Measurements from ENCODE around the gene NPPB.

Gene NPPB

DNA sequence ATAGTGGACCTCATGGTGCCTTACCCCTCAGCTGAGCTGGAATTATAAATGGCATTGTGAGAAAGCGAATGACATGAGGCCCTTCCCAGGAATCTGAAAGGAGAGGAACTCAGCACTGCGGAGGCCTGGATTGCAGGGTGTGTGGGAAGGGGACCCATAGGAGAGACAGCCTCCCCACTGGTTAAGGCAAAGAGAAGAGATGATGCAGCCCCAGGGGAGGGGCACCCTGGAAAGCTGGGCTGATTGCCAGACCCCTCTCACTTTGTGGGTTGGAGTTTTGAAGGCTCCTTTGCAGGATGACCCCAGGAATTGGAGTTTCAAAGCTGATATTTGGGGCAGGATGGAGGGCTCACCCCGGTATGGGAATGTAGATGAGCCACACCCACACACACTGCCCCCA lies 2.0 kb downstream of the NPPB start:
- Histone ChIP-seq H3K4me2 (ENCODE audit: low read length) (no peak overlapping the region), H3F3A (ENCODE audit: control insufficient read depth, insufficient read depth) (no peaks in the 10 kb centered on the region), H3K79me2 (ENCODE audit: control insufficient read depth, low read length) (no peaks in the 10 kb centered on the region), H3K4me1 (ENCODE audit: control insufficient read depth, low read length) (peaks cover 4% of the 10 kb centered on the region; the same call in 1 of the 2 replicates), H3K9me2 (replicated peaks; ENCODE audit: control insufficient read depth, low read length) (no peaks in the 10 kb centered on the region), H3K9me3 (ENCODE audit: control insufficient read depth, insufficient read depth, low read length) (no peaks in the 10 kb centered on the region), H3K36me3 (ENCODE audit: control insufficient read depth, low read length) (no peaks in the 10 kb centered on the region), H3K27me3 (ENCODE audit: control insufficient read depth, low read length) (peaks cover 56% of the 10 kb centered on the region), H3K27ac (ENCODE audit: low read depth, low read length) (no peak overlapping the region), H3K4me3 (ENCODE audit: low read length) (no peak overlapping the region), H4K20me1 (ENCODE audit: control insufficient read depth, insufficient read depth, low read depth, low read length) (no peaks in the 10 kb centered on the region)
- TF ChIP-seq EZH2phosphoT487 (IDR thresholded peaks at IDR 0.05; ENCODE audit: borderline replicate concordance, low read length) = no peak
- TF ChIP-seq, protein P1, sequence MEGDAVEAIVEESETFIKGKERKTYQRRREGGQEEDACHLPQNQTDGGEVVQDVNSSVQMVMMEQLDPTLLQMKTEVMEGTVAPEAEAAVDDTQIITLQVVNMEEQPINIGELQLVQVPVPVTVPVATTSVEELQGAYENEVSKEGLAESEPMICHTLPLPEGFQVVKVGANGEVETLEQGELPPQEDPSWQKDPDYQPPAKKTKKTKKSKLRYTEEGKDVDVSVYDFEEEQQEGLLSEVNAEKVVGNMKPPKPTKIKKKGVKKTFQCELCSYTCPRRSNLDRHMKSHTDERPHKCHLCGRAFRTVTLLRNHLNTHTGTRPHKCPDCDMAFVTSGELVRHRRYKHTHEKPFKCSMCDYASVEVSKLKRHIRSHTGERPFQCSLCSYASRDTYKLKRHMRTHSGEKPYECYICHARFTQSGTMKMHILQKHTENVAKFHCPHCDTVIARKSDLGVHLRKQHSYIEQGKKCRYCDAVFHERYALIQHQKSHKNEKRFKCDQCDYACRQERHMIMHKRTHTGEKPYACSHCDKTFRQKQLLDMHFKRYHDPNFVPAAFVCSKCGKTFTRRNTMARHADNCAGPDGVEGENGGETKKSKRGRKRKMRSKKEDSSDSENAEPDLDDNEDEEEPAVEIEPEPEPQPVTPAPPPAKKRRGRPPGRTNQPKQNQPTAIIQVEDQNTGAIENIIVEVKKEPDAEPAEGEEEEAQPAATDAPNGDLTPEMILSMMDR (IDR thresholded peaks at IDR 0.05; ENCODE audit: low read depth, low read length, poor library complexity, severe bottlenecking) = no peak

DNA sequence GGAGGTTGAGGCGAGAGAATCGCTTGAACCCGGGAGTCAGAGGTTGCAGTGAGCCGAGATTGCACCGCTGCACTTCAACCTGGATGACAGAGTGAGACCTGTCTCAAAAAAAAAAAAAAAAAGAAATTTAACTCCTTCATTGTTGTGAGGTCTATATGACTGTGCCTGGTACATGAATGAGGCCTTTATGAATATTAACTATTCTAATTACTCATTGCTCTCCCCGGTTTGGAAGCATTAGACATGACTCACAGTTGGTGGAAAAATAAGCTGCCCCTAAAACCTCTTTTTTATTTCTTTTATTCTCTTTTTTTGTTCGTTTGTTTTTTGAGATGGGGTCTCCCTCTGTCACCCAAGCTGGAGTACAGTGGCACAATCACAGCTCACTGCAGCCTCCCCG lies 3.3 kb downstream of the NPPB start:
- H3F3A ChIP-seq (ENCODE audit: control insufficient read depth, insufficient read depth) = no peaks in the 10 kb centered on the region; the same call in 1 of the 2 replicates
- no peak for TF ChIP-seq EZH2phosphoT487 (IDR thresholded peaks at IDR 0.05; ENCODE audit: borderline replicate concordance, low read length)
- TF ChIP-seq, protein P1 (IDR thresholded peaks at IDR 0.05; ENCODE audit: low read depth, low read length, poor library complexity, severe bottlenecking) = no peak
- no peaks in the 10 kb centered on the region for H3K79me2 ChIP-seq (ENCODE audit: control insufficient read depth, low read length)
- peaks cover 43% of the 10 kb centered on the region for H3K27me3 ChIP-seq (ENCODE audit: control insufficient read depth, low read length)
- no peak overlapping the region for H3K4me3 ChIP-seq (ENCODE audit: low read length)
- H4K20me1 ChIP-seq (ENCODE audit: control insufficient read depth, insufficient read depth, low read depth, low read length) = no peaks in the 10 kb centered on the region
- no peak overlapping the region for H3K4me2 ChIP-seq (ENCODE audit: low read length)
- H3K36me3 ChIP-seq (ENCODE audit: control insufficient read depth, low read length) = no peaks in the 10 kb centered on the region
- peaks cover 6% of the 10 kb centered on the region; the same call in 1 of the 2 replicates for H3K4me1 ChIP-seq (ENCODE audit: control insufficient read depth, low read length)
- no peak overlapping the region for H3K27ac ChIP-seq (ENCODE audit: low read depth, low read length)
- H3K9me3 ChIP-seq (ENCODE audit: control insufficient read depth, insufficient read depth, low read length) = no peaks in the 10 kb centered on the region
- no peaks in the 10 kb centered on the region for H3K9me2 ChIP-seq (replicated peaks; ENCODE audit: control insufficient read depth, low read length)

DNA sequence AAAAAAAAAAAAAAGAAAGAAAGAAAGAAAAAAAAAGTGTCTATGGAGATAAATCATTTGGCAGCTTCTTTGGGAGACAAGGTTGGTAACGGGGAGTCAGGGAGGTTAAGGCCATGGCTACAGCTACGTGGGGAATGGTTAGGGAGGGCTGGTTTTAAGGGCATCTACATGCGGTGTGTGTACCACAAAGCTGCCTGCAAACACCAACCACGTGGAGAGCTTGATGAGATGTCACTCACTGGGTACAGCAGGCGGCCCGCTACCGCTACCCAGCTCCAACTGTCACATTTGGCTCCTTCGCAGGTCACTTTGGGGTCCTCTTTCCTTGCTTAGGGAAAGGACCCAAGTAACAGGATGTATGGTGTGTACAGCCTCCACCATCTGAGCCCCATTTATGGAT lies 4.2 kb downstream of the NPPB start:
- TF ChIP-seq EZH2phosphoT487 (IDR thresholded peaks at IDR 0.05; ENCODE audit: borderline replicate concordance, low read length) = no peak
- TF ChIP-seq, protein P1 (IDR thresholded peaks at IDR 0.05; ENCODE audit: low read depth, low read length, poor library complexity, severe bottlenecking) = no peak
- Histone ChIP-seq H3K36me3 (ENCODE audit: control insufficient read depth, low read length) (no peaks in the 10 kb centered on the region), H3K79me2 (ENCODE audit: control insufficient read depth, low read length) (no peaks in the 10 kb centered on the region)

More for the DNA sequence above, 4.2 kb downstream of the NPPB start:
- H3K4me2 ChIP-seq (ENCODE audit: low read length) = no peak overlapping the region
- peaks cover 9% of the 10 kb centered on the region; the same call in 1 of the 2 replicates for H3K4me1 ChIP-seq (ENCODE audit: control insufficient read depth, low read length)
- H4K20me1 ChIP-seq (ENCODE audit: control insufficient read depth, insufficient read depth, low read depth, low read length) = no peaks in the 10 kb centered on the region; the same call in 1 of the 2 replicates
- no peaks in the 10 kb centered on the region for H3K9me2 ChIP-seq (replicated peaks; ENCODE audit: control insufficient read depth, low read length)
- H3K27ac ChIP-seq (ENCODE audit: low read depth, low read length) = no peak overlapping the region
- H3K27me3 ChIP-seq (ENCODE audit: control insufficient read depth, low read length) = peaks cover 35% of the 10 kb centered on the region
- H3K9me3 ChIP-seq (ENCODE audit: control insufficient read depth, insufficient read depth, low read length) = no peaks in the 10 kb centered on the region
- H3K4me3 ChIP-seq (ENCODE audit: low read length) = no peak overlapping the region
- H3F3A ChIP-seq (ENCODE audit: control insufficient read depth, insufficient read depth) = no peaks in the 10 kb centered on the region; the same call in 1 of the 2 replicates
